Activated naive CD8-positive, alpha-beta T cell treated with anti-CD3 and anti-CD28 coated beads, Interleukin-2, amount 10 ng/mL, durations not matched to agents 7 days and 5 days (primary cell): ENCODE results near the gene FAM98C. TPM values are rescaled to one million over a fixed set of nuclear protein-coding genes. Genes with fewer than 3 reads are reported as not detected.

Experiments
- ATAC-seq: fragments of 150-1000 bp; cut with Tn5 transposase; one replicate; pipeline ENCODE4 v1.10.0; 2021; ENCODE audit warnings: low read depth, moderate library complexity
- POLR2A ChIA-PET: fragments of 350-600 bp; sonication (Branson Sonifier 250); formaldehyde crosslinking; loops from one replicate; lab custom pipeline; 2021; ENCODE audit warnings: antibody characterized with exemption; lab: Charles Lee
- DNase-seq: peaks from one replicate; pipeline ENCODE4 v3.0.0; 2021
- H3K27ac Mint-ChIP-seq: one replicate; pipeline ENCODE4 v1.8.0; 2022; ENCODE audit warnings: mild to moderate bottlenecking, mixed read lengths
- H3K27me3 Mint-ChIP-seq: one replicate; pipeline ENCODE4 v1.8.0; 2022; ENCODE audit warnings: mild to moderate bottlenecking, moderate library complexity, mixed read lengths
- H3K36me3 Mint-ChIP-seq: one replicate; pipeline ENCODE4 v1.8.0; 2021; ENCODE audit warnings: mild to moderate bottlenecking, mixed read lengths
- H3K4me1 Mint-ChIP-seq: one replicate; pipeline ENCODE4 v1.8.0; 2021; ENCODE audit warnings: mixed read lengths
- H3K4me3 Mint-ChIP-seq: one replicate; pipeline ENCODE4 v1.8.0; 2022; ENCODE audit warnings: mild to moderate bottlenecking, moderate library complexity, mixed read lengths
- H3K9me3 Mint-ChIP-seq: one replicate; pipeline ENCODE4 v1.8.0; 2021; ENCODE audit warnings: mixed read lengths
- total RNA-seq, 2 experiments: library from RNA; stranded (reverse); gene quantifications; one replicate each; pipeline ENCODE4 v1.2.3, GENCODE V29; 2021

FAM98C gene
- total RNA-seq, 2 experiments from 2014 or later = 32.5 to 37.7 TPM

GRCh38 chr19:38369584-38369983 is 33.3 kb upstream of the FAM98C start:
- H3K27me3 Mint-ChIP-seq = peaks cover 2% of the 10 kb centered on the region
- H3K36me3 Mint-ChIP-seq = peaks cover under 1% of the 10 kb centered on the region
- H3K27ac Mint-ChIP-seq = no peak overlapping the region
- no peaks in the 10 kb centered on the region for H3K9me3 Mint-ChIP-seq
- no peak overlapping the region for H3K4me3 Mint-ChIP-seq
- ATAC-seq = no peak
- POLR2A ChIA-PET = interaction anchor here (0.5 kb wide), 1 partner anchor 468 kb away, joined by 3 read pairs; no protein-coding TSS in a partner anchor
- DNase-seq = no peak
- H3K4me1 Mint-ChIP-seq = peaks cover 4% of the 10 kb centered on the region

GRCh38 chr19:38370299-38370698 is 32.6 kb upstream of the FAM98C start:
- H3K4me3 Mint-ChIP-seq = no peak overlapping the region
- peaks cover 9% of the 10 kb centered on the region for H3K4me1 Mint-ChIP-seq
- H3K36me3 Mint-ChIP-seq = peaks cover 7% of the 10 kb centered on the region
- POLR2A ChIA-PET = no interaction called here
- ATAC-seq = no peak
- H3K27me3 Mint-ChIP-seq = peaks cover 2% of the 10 kb centered on the region
- DNase-seq = no peak
- H3K9me3 Mint-ChIP-seq = no peaks in the 10 kb centered on the region
- no peak overlapping the region for H3K27ac Mint-ChIP-seq

DNA sequence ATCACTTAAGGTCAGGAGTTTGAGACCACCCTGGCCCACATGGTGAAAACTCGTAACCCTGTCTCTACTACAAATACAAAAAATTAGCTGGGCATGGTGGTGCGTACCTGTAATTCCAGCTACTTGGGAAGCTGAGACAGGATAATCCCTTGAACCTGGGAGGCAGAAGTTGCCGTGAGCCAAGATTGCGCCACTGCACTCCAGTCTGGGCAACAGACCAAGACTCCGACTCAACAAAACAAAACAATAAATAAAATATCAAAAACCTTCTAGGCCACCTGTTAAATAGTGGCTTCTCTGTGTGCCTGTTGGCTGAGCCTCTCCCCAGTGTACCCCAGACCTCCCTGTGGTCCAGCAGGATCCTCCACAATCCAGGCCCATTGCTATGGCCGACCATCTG is 31.8 kb upstream of the FAM98C start:
- Mint-ChIP-seq H3K27ac (no peak overlapping the region), H3K4me1 (peaks cover 14% of the 10 kb centered on the region), H3K27me3 (peaks cover 2% of the 10 kb centered on the region), H3K4me3 (no peak overlapping the region), H3K9me3 (no peaks in the 10 kb centered on the region), H3K36me3 (peaks cover 8% of the 10 kb centered on the region)
- no peak for DNase-seq
- ATAC-seq = no peak
- POLR2A ChIA-PET = no interaction called here

DNA sequence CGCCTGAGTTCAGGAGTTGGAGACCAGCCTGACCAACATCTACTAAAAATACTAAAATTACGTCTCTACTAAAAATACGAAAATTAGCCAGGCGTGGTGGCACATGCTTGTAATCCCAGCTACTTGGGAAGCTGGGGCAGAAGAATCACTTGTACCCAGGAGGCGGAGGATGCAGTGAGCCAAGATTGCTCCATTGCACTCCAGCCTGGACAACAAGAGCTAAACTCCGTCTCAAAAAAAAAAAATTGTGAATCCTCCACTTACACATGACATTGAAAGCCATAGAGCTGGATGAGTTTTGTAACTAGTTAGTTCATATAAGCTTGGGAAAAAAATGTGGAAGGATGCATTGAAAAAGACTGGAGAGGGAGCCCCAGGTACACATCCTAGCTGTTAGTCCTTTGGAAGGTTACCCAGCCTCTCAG is 29.0 kb upstream of the FAM98C start:
- POLR2A ChIA-PET = interaction anchor here (0.5 to 2.1 kb wide), 28 partner anchors 10 to 557 kb away, joined by 3 to 26 read pairs (median 4); partner anchors contain the start of genes CATSPERG, EIF3K, FAM98C and GGN
- DNase-seq (no peak), ATAC-seq (no peak)
- Mint-ChIP-seq H3K4me1 (peaks cover 22% of the 10 kb centered on the region), H3K27me3 (peaks cover 2% of the 10 kb centered on the region), H3K9me3 (no peaks in the 10 kb centered on the region), H3K36me3 (peaks cover 15% of the 10 kb centered on the region), H3K4me3 (peak overlapping the region; percentile 99), H3K27ac (peak overlapping the region; percentile 98)

- Mint-ChIP-seq H3K36me3 (peaks cover 18% of the 10 kb centered on the region), H3K4me1 (peaks cover 23% of the 10 kb centered on the region), H3K27ac (peak within 1 kb of the TSS; percentile 98), H3K9me3 (no peaks in the 10 kb centered on the region), H3K4me3 (peak within 1 kb of the TSS; percentile 99), H3K27me3 (peaks cover 2% of the 10 kb centered on the region)
- POLR2A ChIA-PET = interaction anchor here (0.6 to 2.1 kb wide), 29 partner anchors 10 to 556 kb away, joined by 3 to 26 read pairs (median 4); partner anchors contain the start of genes CATSPERG, EIF3K, FAM98C and GGN
- peak; percentile 98 for DNase-seq
- ATAC-seq = peak; percentile 97
These were observed 28.4 kb upstream of the FAM98C start, which contains the start of gene PSMD8 for GRCh38 chr19:38374332-38375097. Gene PSMD8 (plus strand): TSS chr19:38374571. CDS start chr19:38374602, 31 bp downstream.

DNA sequence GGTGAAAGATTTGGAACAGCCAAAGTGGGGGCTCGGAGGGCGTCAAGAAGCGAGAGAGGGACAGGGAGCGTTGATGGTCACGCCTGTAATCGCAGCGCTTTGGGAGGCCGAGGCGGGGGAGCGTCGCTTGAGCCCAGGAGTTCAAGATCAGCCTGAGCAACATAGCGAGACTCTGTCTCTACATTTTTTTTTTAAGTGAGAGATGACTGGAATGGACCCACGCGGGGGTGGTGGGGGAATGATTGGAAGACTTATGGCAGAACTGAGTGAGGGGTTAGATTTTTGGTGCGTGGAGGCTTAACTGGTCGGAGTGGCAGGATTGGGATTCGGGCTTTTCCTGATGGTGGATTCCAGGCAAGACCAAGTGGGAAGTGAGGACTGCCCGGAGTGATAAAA is 27.8 kb upstream of the FAM98C start:
- POLR2A ChIA-PET = interaction anchor here (0.8 to 2.1 kb wide), 12 partner anchors 9 to 525 kb away, joined by 3 to 26 read pairs (median 6); partner anchors contain the start of genes CATSPERG, EIF3K, FAM98C and GGN
- ATAC-seq = no peak

GRCh38 chr19:38375748-38376147 is 27.1 kb upstream of the FAM98C start:
- peaks cover 23% of the 10 kb centered on the region for H3K4me1 Mint-ChIP-seq
- H3K36me3 Mint-ChIP-seq = peaks cover 20% of the 10 kb centered on the region
- H3K9me3 Mint-ChIP-seq = no peaks in the 10 kb centered on the region
- POLR2A ChIA-PET = interaction anchor here (1.1 to 2.1 kb wide), 2 partner anchors 8 to 12 kb away, joined by 5 to 7 read pairs; partner anchors contain the start of gene GGN
- no peak for ATAC-seq
- peak overlapping the region; percentile 99 for H3K4me3 Mint-ChIP-seq
- no peak overlapping the region for H3K27ac Mint-ChIP-seq
- peaks cover 2% of the 10 kb centered on the region for H3K27me3 Mint-ChIP-seq
- DNase-seq = no peak

More for the DNA sequence above, 27.8 kb upstream of the FAM98C start:
- H3K4me1 Mint-ChIP-seq = peaks cover 23% of the 10 kb centered on the region
- H3K27me3 Mint-ChIP-seq = peaks cover 2% of the 10 kb centered on the region
- no peaks in the 10 kb centered on the region for H3K9me3 Mint-ChIP-seq
- DNase-seq = no peak
- peaks cover 20% of the 10 kb centered on the region for H3K36me3 Mint-ChIP-seq
- peak overlapping the region; percentile 98 for H3K27ac Mint-ChIP-seq
- H3K4me3 Mint-ChIP-seq = peak overlapping the region; percentile 99

DNA sequence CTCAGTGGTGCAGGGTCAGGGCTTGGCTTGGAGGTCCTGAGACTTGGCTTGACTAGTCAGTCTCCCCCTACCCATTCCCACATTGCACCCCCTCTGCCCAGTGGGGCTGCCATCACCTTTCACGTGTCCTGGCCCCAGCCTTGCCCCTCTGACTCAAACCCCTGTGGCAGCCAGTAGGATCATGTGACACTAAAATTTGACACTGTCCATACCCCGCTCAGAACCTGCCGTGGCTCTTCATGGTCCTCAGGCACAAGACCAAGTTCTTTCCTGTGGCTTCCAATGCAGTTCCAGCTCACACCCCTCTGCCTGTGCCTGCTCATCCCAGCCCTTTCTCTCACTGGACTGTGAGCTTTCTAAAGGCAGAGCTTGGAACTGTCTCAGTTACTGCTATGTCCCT is 26.3 kb upstream of the FAM98C start:
- Mint-ChIP-seq H3K36me3 (peaks cover 24% of the 10 kb centered on the region), H3K4me1 (peaks cover 23% of the 10 kb centered on the region), H3K9me3 (no peaks in the 10 kb centered on the region), H3K27me3 (peaks cover 2% of the 10 kb centered on the region), H3K4me3 (peak overlapping the region; percentile 99), H3K27ac (peak overlapping the region; percentile 37)
- DNase-seq = no peak
- POLR2A ChIA-PET = interaction anchor here (1.1 kb wide), 1 partner anchor 11 kb away, joined by 5 read pairs; the partner anchor contains the start of gene GGN
- ATAC-seq = no peak

GRCh38 chr19:38377052-38377451 is 25.8 kb upstream of the FAM98C start:
- POLR2A ChIA-PET = interaction anchor here (1.0 to 1.5 kb wide), 2 partner anchors 11 to 17 kb away, joined by 3 to 4 read pairs; partner anchors contain the start of gene GGN
- H3K27ac Mint-ChIP-seq = no peak overlapping the region
- H3K4me1 Mint-ChIP-seq = peaks cover 23% of the 10 kb centered on the region
- H3K27me3 Mint-ChIP-seq = peaks cover 2% of the 10 kb centered on the region
- H3K4me3 Mint-ChIP-seq = no peak overlapping the region
- ATAC-seq (no peak), DNase-seq (no peak)
- no peaks in the 10 kb centered on the region for H3K9me3 Mint-ChIP-seq
- H3K36me3 Mint-ChIP-seq = peaks cover 28% of the 10 kb centered on the region

- POLR2A ChIA-PET = no interaction called here
- Mint-ChIP-seq H3K4me3 (no peak overlapping the region), H3K27ac (no peak overlapping the region), H3K4me1 (peaks cover 23% of the 10 kb centered on the region), H3K27me3 (no peaks in the 10 kb centered on the region), H3K9me3 (no peaks in the 10 kb centered on the region), H3K36me3 (peaks cover 32% of the 10 kb centered on the region)
- no peak for ATAC-seq
- DNase-seq = no peak
These were observed 24.0 kb upstream of the FAM98C start for GRCh38 chr19:38378866-38379265.

DNA sequence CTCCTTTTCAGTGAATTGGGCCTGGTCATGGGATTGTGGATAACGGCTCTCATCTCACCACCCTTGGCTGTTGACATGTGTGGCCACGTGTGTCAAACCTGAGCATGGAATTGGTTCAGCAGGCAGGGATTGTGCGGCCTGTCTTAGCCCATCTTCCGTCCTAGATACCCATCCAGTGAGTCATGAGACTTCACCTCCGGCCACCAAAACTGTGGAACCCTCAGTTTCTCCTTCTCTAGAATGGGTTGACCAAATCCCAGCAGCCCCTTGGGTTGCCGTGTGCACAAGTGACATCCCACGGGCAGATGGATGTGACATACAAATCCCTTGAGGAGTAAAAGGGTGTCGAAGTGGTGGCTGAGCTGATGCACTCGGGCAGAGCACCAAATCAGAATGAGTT is 21.8 kb upstream of the FAM98C start:
- H3K4me1 Mint-ChIP-seq = peaks cover 9% of the 10 kb centered on the region
- POLR2A ChIA-PET = interaction anchor here (1.2 kb wide), 1 partner anchor 14 kb away, joined by 5 read pairs; no protein-coding TSS in a partner anchor
- no peak for ATAC-seq
- H3K4me3 Mint-ChIP-seq = no peak overlapping the region
- H3K36me3 Mint-ChIP-seq = peaks cover 32% of the 10 kb centered on the region
- DNase-seq = no peak
- no peaks in the 10 kb centered on the region for H3K9me3 Mint-ChIP-seq
- H3K27me3 Mint-ChIP-seq = no peaks in the 10 kb centered on the region
- H3K27ac Mint-ChIP-seq = no peak overlapping the region

GRCh38 chr19:38383184-38383583 is 19.7 kb upstream of the FAM98C start:
- H3K27me3 Mint-ChIP-seq = peaks cover 10% of the 10 kb centered on the region
- H3K36me3 Mint-ChIP-seq = peaks cover 32% of the 10 kb centered on the region

GRCh38 chr19:38383743-38384142 is 19.1 kb upstream of the FAM98C start:
- Mint-ChIP-seq H3K9me3 (no peaks in the 10 kb centered on the region), H3K27me3 (peaks cover 12% of the 10 kb centered on the region), H3K36me3 (peaks cover 31% of the 10 kb centered on the region), H3K4me3 (no peak overlapping the region), H3K27ac (no peak overlapping the region), H3K4me1 (peaks cover 11% of the 10 kb centered on the region)
- ATAC-seq (no peak), DNase-seq (no peak)
- POLR2A ChIA-PET = interaction anchor here (1.3 to 1.5 kb wide), 2 partner anchors 9 to 10 kb away, joined by 3 to 7 read pairs; partner anchors contain the start of gene PSMD8

More at GRCh38 chr19:38383184-38383583, 19.7 kb upstream of the FAM98C start:
- DNase-seq (no peak), ATAC-seq (no peak)
- Mint-ChIP-seq H3K27ac (no peak overlapping the region), H3K9me3 (no peaks in the 10 kb centered on the region), H3K4me3 (no peak overlapping the region), H3K4me1 (peaks cover 10% of the 10 kb centered on the region)
- POLR2A ChIA-PET = no interaction called here
